HEK293 (cell line): ENCODE measurements around the gene PLD3.

ENCODE experiments used
- BCL11B ChIP-seq: fragments of 450-650 bp; formaldehyde crosslinking; IDR thresholded peaks from 2 replicates; pipeline ENCODE4 v1.5.1; 2016; ENCODE audit warnings: low read depth, missing biosample characterization, missing genetic modification characterization
- EGR2 ChIP-seq: fragments of 450-650 bp; formaldehyde crosslinking; IDR thresholded peaks from 2 replicates; pipeline ENCODE4 v1.5.1; 2016; ENCODE audit warnings: low read depth, missing biosample characterization, missing genetic modification characterization
- GLI4 ChIP-seq: fragments of 450-650 bp; formaldehyde crosslinking; IDR thresholded peaks from 2 replicates; pipeline ENCODE4 v1.5.1; 2016; ENCODE audit warnings: missing biosample characterization, missing genetic modification characterization
- GLIS1 ChIP-seq: fragments of 450-650 bp; formaldehyde crosslinking; IDR thresholded peaks from 2 replicates; pipeline ENCODE4 v1.5.1; 2016; ENCODE audit warnings: missing biosample characterization, missing genetic modification characterization
- HIC1 ChIP-seq: fragments of 450-650 bp; formaldehyde crosslinking; IDR thresholded peaks from 2 replicates; pipeline ENCODE4 v1.5.1; 2016; ENCODE audit warnings: missing biosample characterization, missing genetic modification characterization
- HOXD13 ChIP-seq: sonication (generic); formaldehyde crosslinking; IDR thresholded peaks from 2 replicates; pipeline ENCODE4 v1.8.0; 2022; ENCODE audit warnings: missing genetic modification reagents, borderline replicate concordance
- KLF7 ChIP-seq: fragments of 450-650 bp; formaldehyde crosslinking; IDR thresholded peaks from 2 replicates; pipeline ENCODE4 v1.5.1; 2016; ENCODE audit warnings: missing biosample characterization, missing genetic modification characterization, borderline replicate concordance
- PATZ1 ChIP-seq: fragments of 450-650 bp; formaldehyde crosslinking; IDR thresholded peaks from 2 replicates; pipeline ENCODE4 v1.5.1; 2016; ENCODE audit warnings: missing biosample characterization, missing genetic modification characterization
- PRDM4 ChIP-seq: fragments of 450-650 bp; formaldehyde crosslinking; IDR thresholded peaks from 2 replicates; pipeline ENCODE4 v1.5.1; 2017; ENCODE audit warnings: missing biosample characterization, missing genetic modification characterization
- SP7 ChIP-seq: fragments of 450-650 bp; formaldehyde crosslinking; IDR thresholded peaks from 2 replicates; pipeline ENCODE4 v1.5.1; 2016; ENCODE audit warnings: missing biosample characterization, missing genetic modification characterization
- TRIM28 ChIP-seq: IDR thresholded peaks from 2 replicates; pipeline ENCODE4 v1.6.1; 2011; ENCODE audit warnings: low read length, control low read depth, borderline replicate concordance
- ZBTB10 ChIP-seq: fragments of 450-650 bp; formaldehyde crosslinking; IDR thresholded peaks from 2 replicates; pipeline ENCODE4 v1.5.1; 2016; ENCODE audit warnings: missing biosample characterization, missing genetic modification characterization
- ZBTB6 ChIP-seq: fragments of 450-650 bp; formaldehyde crosslinking; IDR thresholded peaks from 2 replicates; pipeline ENCODE4 v1.5.1; 2017; ENCODE audit warnings: missing biosample characterization, missing genetic modification characterization
- ZBTB8A ChIP-seq: fragments of 450-650 bp; formaldehyde crosslinking; IDR thresholded peaks from 2 replicates; pipeline ENCODE4 v1.5.1; 2016; ENCODE audit warnings: missing biosample characterization, missing genetic modification characterization
- ZFHX2 ChIP-seq: fragments of 450-650 bp; formaldehyde crosslinking; conservative IDR thresholded peaks from 2 replicates; pipeline ENCODE4 v1.5.1; 2016; ENCODE audit warnings: missing biosample characterization, missing genetic modification characterization
- ZFP41 ChIP-seq: fragments of 450-650 bp; formaldehyde crosslinking; IDR thresholded peaks from 2 replicates; pipeline ENCODE4 v1.5.1; 2016; ENCODE audit warnings: missing biosample characterization, missing genetic modification characterization, borderline replicate concordance
- ZNF18 ChIP-seq: fragments of 450-650 bp; formaldehyde crosslinking; IDR thresholded peaks from 2 replicates; pipeline ENCODE4 v1.5.1; 2016; ENCODE audit warnings: missing biosample characterization, missing genetic modification characterization
- ZNF211 ChIP-seq: fragments of 450-650 bp; formaldehyde crosslinking; IDR thresholded peaks from 2 replicates; pipeline ENCODE4 v1.5.1; 2016; ENCODE audit warnings: low read depth, missing biosample characterization, missing genetic modification characterization
- ZNF274 ChIP-seq, 2 experiments: fragments of 200-500 bp in 1 of 2; fragments of 450-650 bp in 1 of 2; sonication (Bioruptor generic) in 1 of 2; formaldehyde crosslinking in 1 of 2; IDR thresholded peaks; 2 replicates each; pipeline versions ENCODE4 v1.5.1 to v1.6.1; 2014 to 2016; ENCODE audit warnings: borderline replicate concordance in 1 of 2, inconsistent platforms in 1 of 2, low read length in 1 of 2, missing biosample characterization in 1 of 2, missing genetic modification characterization in 1 of 2
- ZNF311 ChIP-seq: fragments of 450-650 bp; formaldehyde crosslinking; IDR thresholded peaks from 2 replicates; pipeline ENCODE4 v1.5.1; 2017; ENCODE audit warnings: missing biosample characterization, missing genetic modification characterization, borderline replicate concordance
- ZNF335 ChIP-seq: fragments of 450-650 bp; formaldehyde crosslinking; conservative IDR thresholded peaks from 2 replicates; pipeline ENCODE4 v1.5.1; 2016; ENCODE audit warnings: missing biosample characterization, missing genetic modification characterization
- ZNF366 ChIP-seq: fragments of 450-650 bp; formaldehyde crosslinking; conservative IDR thresholded peaks from 2 replicates; pipeline ENCODE4 v1.5.1; 2016; ENCODE audit warnings: missing biosample characterization, missing genetic modification characterization
- ZNF548 ChIP-seq: fragments of 450-650 bp; formaldehyde crosslinking; IDR thresholded peaks from 2 replicates; pipeline ENCODE4 v1.5.1; 2016; ENCODE audit warnings: missing biosample characterization, missing genetic modification characterization
- ZNF585B ChIP-seq: fragments of 450-650 bp; formaldehyde crosslinking; IDR thresholded peaks from 2 replicates; pipeline ENCODE4 v1.5.1; 2016; ENCODE audit warnings: missing biosample characterization, missing genetic modification characterization
- ZNF747 ChIP-seq: fragments of 450-650 bp; formaldehyde crosslinking; IDR thresholded peaks from 2 replicates; pipeline ENCODE4 v1.5.1; 2016; ENCODE audit warnings: missing biosample characterization, missing genetic modification characterization
- ZNF791 ChIP-seq: fragments of 450-650 bp; formaldehyde crosslinking; IDR thresholded peaks from 2 replicates; pipeline ENCODE4 v1.5.1; 2016; ENCODE audit warnings: missing biosample characterization, missing genetic modification characterization

PLD3 gene

GRCh38 chr19:40419066-40419612, 70.6 kb downstream of the PLD3 start (continued):
- TF ChIP-seq HIC1 (tag by site-specific recombination) (peak; percentile 55; the same call in 1 of the 2 replicates), ZNF311 (tag by site-specific recombination) (peak; percentile 81; the same call in 1 of the 2 replicates), ZNF747 (tag by site-specific recombination) (0 out of 2 replicates have a peak, but pooled peaks have one; percentile 91), SP7 (tag by site-specific recombination) (no peak), PATZ1 (peak; percentile 41; the same call in 1 of the 2 replicates), ZNF335 (tag by site-specific recombination) (no peak), GLIS1 (peak; percentile 72), ZBTB10 (tag by site-specific recombination) (peak; percentile 68), ZNF211 (tag by site-specific recombination) (no peak), PRDM4 (tag by site-specific recombination) (no peak), ZNF366 (tag by site-specific recombination) (peak; percentile 69), EGR2 (tag by site-specific recombination) (0 out of 2 replicates have a peak, but pooled peaks have one; percentile 7), ZNF585B (tag by site-specific recombination) (no peak), GLI4 (tag by site-specific recombination) (no peak), KLF7 (tag by site-specific recombination) (0 out of 2 replicates have a peak, but pooled peaks have one; percentile 34), ZNF274 (IDR thresholded peaks at IDR 0.05; ENCODE audit: low read length) (no peak), ZNF274 (tag by site-specific recombination; IDR thresholded peaks at IDR 0.05; ENCODE audit: borderline replicate concordance) (0 out of 2 replicates have a peak, but pooled peaks have one; percentile 48), ZBTB8A (tag by site-specific recombination) (no peak; the same call in 1 of the 2 replicates), ZNF18 (tag by site-specific recombination) (no peak), ZBTB6 (tag by site-specific recombination) (no peak), TRIM28 (no peak), ZFHX2 (tag by site-specific recombination) (no peak), BCL11B (tag by site-specific recombination) (no peak), HOXD13 (CRISPR knock-in tag) (no peak), ZNF548 (peak; percentile 41; the same call in 1 of the 2 replicates), ZNF791 (tag by site-specific recombination) (peak; percentile 51; the same call in 1 of the 2 replicates), ZFP41 (tag by site-specific recombination) (no peak)
